A549 (cell line): ENCODE data around the gene CHTOP. TPM values are rescaled to one million over a fixed set of nuclear protein-coding genes. Genes with fewer than 3 reads are reported as not detected.
A peak's percentile ranks its signal among the peaks of the same experiment; 100 is the strongest.

Source experiments
- ATAC-seq, 2 experiments: fragments of 200-7000 bp in 1 of 2; fragments of >200 bp in 1 of 2; cut with Nextera tagmentation in 1 of 2; cut with Tn5 transposase in 1 of 2; 3 replicates each; pipeline versions ENCODE4 v1.8.0 to v1.9.1; 2018 to 2020; ENCODE audit warnings: mild to moderate bottlenecking in 1 of 2, moderate library complexity in 1 of 2
- CTCF ChIA-PET: fragments of 300-600 bp; sonication (Branson Sonifier 250); formaldehyde crosslinking; extraction: SDS; loops from one replicate; lab custom pipeline; 2021; ENCODE audit warnings: antibody characterized with exemption, inconsistent platforms; lab: Yijun Ruan, JAX
- POLR2A ChIA-PET: fragments of 350-600 bp; formaldehyde crosslinking; extraction: SDS; loops from one replicate; lab custom pipeline; 2021; ENCODE audit warnings: antibody characterized with exemption, inconsistent platforms; lab: Yijun Ruan, JAX
- DNase-seq, 2 experiments: peaks; one replicate each; pipeline versions ENCODE4 v3.0.0 to v3.0.0-alpha.2; 2011 to 2016; ENCODE audit warnings: low read depth in 1 of 2, low spot score in 1 of 2
- FAIRE-seq: peaks from 2 replicates; lab custom pipeline; 2011; peaks lifted over from hg19 to GRCh38; lab: Jason Lieb, UNC
- H3K27ac ChIP-seq, 2 experiments: fragments of >200 bp; sonication (Bioruptor Twin); formaldehyde crosslinking; 3 replicates each; pipeline ENCODE4 v1.5.1; 2016 to 2017
- H3K4me1 ChIP-seq: fragments of >200 bp; sonication (Bioruptor Twin); formaldehyde crosslinking; 3 replicates; pipeline ENCODE4 v1.6.1; 2016
- H3K4me2 ChIP-seq: fragments of >200 bp; sonication (Bioruptor Twin); formaldehyde crosslinking; 3 replicates; pipeline ENCODE4 v1.6.1; 2016
- H3K4me3 ChIP-seq: fragments of >200 bp; sonication (Bioruptor Twin); formaldehyde crosslinking; 3 replicates; pipeline ENCODE4 v1.5.1; 2016
- H3K9me3 ChIP-seq: fragments of >200 bp; sonication (Bioruptor Twin); formaldehyde crosslinking; 3 replicates; pipeline ENCODE4 v1.6.1; 2016
- CBX2 ChIP-seq: fragments of 200-600 bp; sonication (generic); IDR thresholded peaks from 2 replicates; pipeline ENCODE4 v1.6.1; 2016; ENCODE audit warnings: low read depth, mild to moderate bottlenecking, borderline replicate concordance
- EHF ChIP-seq: fragments of 250-450 bp; sonication (Bioruptor Pico); IDR thresholded peaks from 2 replicates; pipeline ENCODE4 v1.5.0; 2020; ENCODE audit warnings: mild to moderate bottlenecking
- EHMT2 ChIP-seq: fragments of 200-600 bp; sonication (generic); IDR thresholded peaks from 2 replicates; pipeline ENCODE4 v1.6.1; 2016; ENCODE audit warnings: antibody characterized with exemption, low read depth, mild to moderate bottlenecking, moderate library complexity
- GATA3 ChIP-seq: IDR thresholded peaks from 2 replicates; pipeline ENCODE4 v1.6.1; 2012; ENCODE audit warnings: borderline replicate concordance
- MAZ ChIP-seq: fragments of 150-350 bp; IDR thresholded peaks from 2 replicates; pipeline ENCODE4 v1.6.1; 2014; ENCODE audit warnings: antibody characterized with exemption, low read depth, low read length, borderline replicate concordance
- NR3C1 ChIP-seq: fragments of >200 bp; sonication (Bioruptor Twin); formaldehyde crosslinking; IDR thresholded peaks from 3 replicates; pipeline ENCODE4 v1.6.1; 2017
- PHF8 ChIP-seq: fragments of 200-600 bp; sonication (generic); IDR thresholded peaks from 2 replicates; pipeline ENCODE4 v1.6.1; 2016; ENCODE audit warnings: low read depth, mild to moderate bottlenecking, antibody characterized with exemption, moderate library complexity, borderline replicate concordance
- RCOR1 ChIP-seq: fragments of 150-350 bp; IDR thresholded peaks from 2 replicates; pipeline ENCODE4 v1.6.1; 2014; ENCODE audit warnings: antibody characterized with exemption, low read length, low read depth
- SMC3 ChIP-seq: fragments of >200 bp; sonication (Bioruptor Twin); formaldehyde crosslinking; IDR thresholded peaks from 3 replicates; pipeline ENCODE4 v1.6.1; 2018; ENCODE audit warnings: inconsistent platforms
- ZC3H11A ChIP-seq: fragments of 450-650 bp; IDR thresholded peaks from 2 replicates; pipeline ENCODE4 v1.6.1; 2014; ENCODE audit warnings: antibody characterized with exemption, mild to moderate bottlenecking
- ZFP36 ChIP-seq: fragments of 450-650 bp; IDR thresholded peaks from 2 replicates; pipeline ENCODE4 v1.6.1; 2014; ENCODE audit warnings: borderline replicate concordance; ENCODE audit not compliant: partially characterized antibody
- WGBS: methylation state at CpG from one replicate; pipeline ENCODE4 v1.1.6; 2017; ENCODE audit errors: missing lambda C conversion rate; 5-methylcytosine and 5-hydroxymethylcytosine counted together
- polyA plus RNA-seq, 4 experiments: library from polyadenylated mRNA; depleted of rRNA in 3 of 4; stranded (reverse); fragments of >200 nt; fragmentation: RNase III in 1 of 4; extraction: RNeasy Plus Mini Kit Qiagen cat#74134 plus additional on column Dnase treatment in 1 of 4; gene quantifications; 2 replicates in 3 of 4; 3 replicates in 1 of 4; pipeline ENCODE4 v1.2.3, GENCODE V29; 2011 to 2017
- TF ChIP-seq, protein P1 (sequence below): fragments of >200 bp; sonication (Bioruptor Twin); formaldehyde crosslinking; IDR thresholded peaks from 3 replicates; pipeline ENCODE4 v1.6.1; 2016
- TF ChIP-seq, protein P2 (sequence below): IDR thresholded peaks from 2 replicates; pipeline ENCODE4 v1.6.1; 2012; ENCODE audit warnings: low read depth, borderline replicate concordance
- TF ChIP-seq, protein P3 (sequence below): fragments of 450-650 bp; IDR thresholded peaks from 2 replicates; pipeline ENCODE4 v1.6.1; 2014; ENCODE audit warnings: antibody characterized with exemption

Gene CHTOP
- polyA plus RNA-seq, 2 of the 4 experiments (the other 2 are of a cell fraction): 79.2 to 98.1 TPM

DNA sequence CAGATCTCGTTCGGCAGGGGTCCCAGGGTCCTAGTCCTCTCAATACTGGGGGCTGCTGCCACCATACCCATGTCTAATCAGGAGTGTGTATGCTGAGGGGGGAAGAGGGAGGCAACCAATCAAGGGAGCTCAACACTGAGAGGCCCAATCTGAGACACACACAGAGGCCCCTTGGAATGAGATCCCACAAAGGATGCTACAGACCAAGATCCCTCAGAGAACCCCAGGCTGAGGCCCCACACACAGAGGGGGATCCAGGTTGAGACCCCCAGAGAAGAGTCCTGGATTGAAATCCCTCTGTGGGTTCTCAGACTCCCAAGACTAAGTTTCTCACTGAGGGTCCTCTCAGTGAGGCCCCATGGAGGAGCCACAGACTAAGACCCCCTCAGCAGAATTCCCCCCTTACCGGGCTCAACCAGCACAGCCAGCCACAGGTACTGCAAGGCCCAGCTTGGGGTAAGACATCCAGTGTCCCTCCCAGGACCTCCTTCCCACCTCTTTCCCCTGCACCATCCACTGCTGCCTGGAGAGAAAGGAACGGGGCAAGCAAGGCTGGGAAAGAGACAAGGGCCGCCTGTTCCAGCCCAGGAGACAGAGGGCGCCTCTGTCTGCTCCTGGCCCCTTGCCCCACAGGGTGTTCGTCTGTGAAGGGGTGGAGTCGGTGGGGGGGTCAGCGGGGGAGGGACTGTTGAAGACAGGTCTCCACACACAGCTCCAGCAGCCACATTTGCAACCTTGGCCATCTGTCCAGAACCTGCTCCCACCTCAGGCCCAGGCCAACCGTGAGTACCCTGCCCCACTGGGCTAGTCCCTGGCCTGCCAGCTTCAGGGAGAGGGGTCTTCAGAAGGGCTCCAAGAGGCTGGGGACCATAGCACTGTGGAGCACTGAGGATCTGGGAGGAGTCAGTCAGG, 5.9 kb upstream of the CHTOP start, which contains the start of gene S100A1:
S100A1 (plus strand) TSS at position 720 of the 912 bp plus-strand sequence. CDS start 2,088 bp downstream, outside the sequence.
- peak in 1 of 2 experiments; percentile 16 for ATAC-seq
- H3K27ac ChIP-seq: peak within 1 kb of the TSS; percentile 92
- DNase-seq: peak in 1 of 2 experiments; percentile 35
- H3K9me3 ChIP-seq: no peaks in the 10 kb centered on the region
- TF ChIP-seq ZFP36: no peak
- CTCF ChIA-PET: interaction anchor here (0.6 to 18.3 kb wide), 40 partner anchors 10 to 320 kb away, joined by 3 to 253 read pairs (median 8); partner anchors contain the start of genes ILF2, S100A14, S100A16 and S100A6
- WGBS: 58% methylated on average over 6 of the region's 10 CpGs
- H3K4me2 ChIP-seq: peak within 1 kb of the TSS; percentile 97
- H3K4me1 ChIP-seq: peaks cover 20% of the 10 kb centered on the region
- POLR2A ChIA-PET: interaction anchor here (0.7 to 2.9 kb wide), 16 partner anchors 9 to 107 kb away, joined by 3 to 39 read pairs (median 4); partner anchors contain the start of genes S100A14, S100A16 and S100A6
- FAIRE-seq: no peak
- H3K4me3 ChIP-seq: peak within 1 kb of the TSS; percentile 57

DNA sequence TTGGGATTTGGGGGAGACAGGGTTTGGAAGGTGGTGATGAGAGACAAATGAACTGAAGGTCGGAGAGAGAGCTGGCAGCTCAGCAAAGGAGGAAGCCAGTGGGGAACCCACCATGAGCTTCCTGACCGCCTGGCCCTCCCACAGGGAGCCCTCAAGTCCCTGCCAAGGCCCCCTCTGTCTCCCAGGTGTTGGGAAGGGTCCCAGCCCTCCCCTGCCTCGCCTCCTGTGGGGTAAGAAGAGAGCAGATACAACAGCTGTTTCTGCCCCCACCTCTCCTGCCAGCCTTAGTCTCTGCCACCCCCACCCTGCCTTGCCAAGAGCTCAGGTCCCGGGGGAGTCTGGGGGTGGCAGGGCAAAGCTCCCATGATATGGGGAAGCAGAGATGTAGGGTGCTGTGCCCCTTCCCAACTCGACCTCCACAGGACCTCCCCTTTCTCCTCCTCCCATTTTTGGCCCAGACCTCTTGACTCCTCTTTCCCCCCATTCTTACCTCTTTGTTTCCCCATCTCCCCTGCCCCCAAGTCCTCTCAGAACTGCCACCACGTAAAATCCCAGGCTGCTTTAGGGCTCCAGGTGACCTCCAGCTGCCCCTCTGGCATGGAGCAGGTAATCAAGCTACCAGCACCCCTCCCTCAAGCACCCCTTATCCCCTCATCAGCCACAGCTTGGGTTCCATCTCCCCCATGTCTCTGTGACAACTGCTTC, 5.1 kb upstream of the CHTOP start:
- Histone ChIP-seq H3K4me2 (no peak overlapping the region), H3K27ac (peak overlapping the region in 1 of 2 experiments; percentile 92; a peak in 3 of 6 replicates), H3K9me3 (no peaks in the 10 kb centered on the region), H3K4me3 (no peak overlapping the region), H3K4me1 (peaks cover 24% of the 10 kb centered on the region)
- no peak for FAIRE-seq
- ATAC-seq: no peak
- 63% methylated on average over 5 of the region's 6 CpGs for WGBS
- ChIA-PET POLR2A (interaction anchor here (2.9 kb wide), 1 partner anchor 12 kb away, joined by 13 read pairs; the partner anchor contains the start of gene S100A14), CTCF (interaction anchor here (0.6 to 18.3 kb wide), 20 partner anchors 12 to 277 kb away, joined by 3 to 253 read pairs (median 8); partner anchors contain the start of genes S100A14, S100A16 and S100A6)
- DNase-seq: no peak
- TF ChIP-seq PHF8: no peak
- TF ChIP-seq ZC3H11A: no peak
- TF ChIP-seq, protein P1, sequence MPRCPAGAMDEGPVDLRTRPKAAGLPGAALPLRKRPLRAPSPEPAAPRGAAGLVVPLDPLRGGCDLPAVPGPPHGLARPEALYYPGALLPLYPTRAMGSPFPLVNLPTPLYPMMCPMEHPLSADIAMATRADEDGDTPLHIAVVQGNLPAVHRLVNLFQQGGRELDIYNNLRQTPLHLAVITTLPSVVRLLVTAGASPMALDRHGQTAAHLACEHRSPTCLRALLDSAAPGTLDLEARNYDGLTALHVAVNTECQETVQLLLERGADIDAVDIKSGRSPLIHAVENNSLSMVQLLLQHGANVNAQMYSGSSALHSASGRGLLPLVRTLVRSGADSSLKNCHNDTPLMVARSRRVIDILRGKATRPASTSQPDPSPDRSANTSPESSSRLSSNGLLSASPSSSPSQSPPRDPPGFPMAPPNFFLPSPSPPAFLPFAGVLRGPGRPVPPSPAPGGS: no peak
- TF ChIP-seq, protein P2, sequence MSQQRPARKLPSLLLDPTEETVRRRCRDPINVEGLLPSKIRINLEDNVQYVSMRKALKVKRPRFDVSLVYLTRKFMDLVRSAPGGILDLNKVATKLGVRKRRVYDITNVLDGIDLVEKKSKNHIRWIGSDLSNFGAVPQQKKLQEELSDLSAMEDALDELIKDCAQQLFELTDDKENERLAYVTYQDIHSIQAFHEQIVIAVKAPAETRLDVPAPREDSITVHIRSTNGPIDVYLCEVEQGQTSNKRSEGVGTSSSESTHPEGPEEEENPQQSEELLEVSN: no peak
- TF ChIP-seq, protein P3, sequence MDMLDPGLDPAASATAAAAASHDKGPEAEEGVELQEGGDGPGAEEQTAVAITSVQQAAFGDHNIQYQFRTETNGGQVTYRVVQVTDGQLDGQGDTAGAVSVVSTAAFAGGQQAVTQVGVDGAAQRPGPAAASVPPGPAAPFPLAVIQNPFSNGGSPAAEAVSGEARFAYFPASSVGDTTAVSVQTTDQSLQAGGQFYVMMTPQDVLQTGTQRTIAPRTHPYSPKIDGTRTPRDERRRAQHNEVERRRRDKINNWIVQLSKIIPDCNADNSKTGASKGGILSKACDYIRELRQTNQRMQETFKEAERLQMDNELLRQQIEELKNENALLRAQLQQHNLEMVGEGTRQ: no peak
- no peak for TF ChIP-seq GATA3
- TF ChIP-seq EHMT2: no peak
- TF ChIP-seq, all 56 proteins: peak for 0

DNA sequence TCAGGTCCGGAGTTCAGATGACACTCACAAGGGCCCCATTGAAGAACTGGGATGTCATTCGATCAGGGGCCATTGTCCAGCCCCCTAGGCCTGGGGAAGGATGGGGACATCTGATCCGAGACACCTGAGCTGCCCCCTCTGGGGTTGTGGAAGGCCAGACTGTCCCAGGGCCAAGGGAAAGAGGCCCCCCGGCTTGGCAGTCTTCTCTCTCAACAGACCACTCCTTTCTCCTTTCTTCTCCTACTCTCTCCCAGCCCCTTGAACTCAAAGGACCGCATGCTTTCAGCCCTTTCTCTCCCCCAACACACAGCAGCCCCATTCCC, 4.6 kb upstream of the CHTOP start:
- H3K4me2 ChIP-seq: no peak overlapping the region
- H3K4me3 ChIP-seq: no peak overlapping the region
- no peak for ATAC-seq
- no peak overlapping the region; a peak in 1 of 6 replicates for H3K27ac ChIP-seq
- 86% methylated on average over 5 of the region's 5 CpGs for WGBS
- no peak for DNase-seq
- peaks cover 24% of the 10 kb centered on the region for H3K4me1 ChIP-seq
- ChIA-PET CTCF (interaction anchor here (0.7 to 18.3 kb wide), 10 partner anchors 11 to 277 kb away, joined by 3 to 253 read pairs (median 10); partner anchors contain the start of genes S100A14, S100A16 and S100A6), POLR2A (no interaction called here)
- FAIRE-seq: no peak
- TF ChIP-seq EHMT2: no peak
- TF ChIP-seq MAZ: no peak
- TF ChIP-seq CBX2: no peak
- H3K9me3 ChIP-seq: no peaks in the 10 kb centered on the region

DNA sequence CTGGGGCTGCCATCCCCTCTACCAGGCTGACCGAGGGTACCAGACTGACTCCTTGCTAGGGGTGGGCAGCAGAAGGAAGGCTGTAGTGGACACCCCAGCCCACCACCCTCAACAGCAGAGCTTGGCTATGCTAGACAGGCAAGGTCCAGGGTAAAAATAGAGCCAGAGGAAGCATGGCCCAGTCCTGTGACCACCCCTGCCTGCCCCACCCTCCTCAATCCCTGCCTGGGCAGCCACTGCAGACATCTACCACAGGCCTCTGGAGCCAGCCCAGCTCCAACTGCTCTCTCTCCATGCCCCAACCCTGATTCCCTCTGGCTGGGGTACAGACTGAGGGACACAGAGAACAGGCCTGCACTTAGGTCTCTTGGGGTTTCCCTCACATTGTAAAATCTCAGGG, 3.9 kb upstream of the CHTOP start:
- DNase-seq (no peak), ATAC-seq (no peak), FAIRE-seq (no peak)
- 89% methylated on average over 1 of the region's 1 CpG for WGBS
- TF ChIP-seq NR3C1 (no peak), RCOR1 (no peak), SMC3 (no peak), ZC3H11A (no peak), GATA3 (no peak), EHF (no peak)
- POLR2A ChIA-PET: no interaction called here
- H3K4me1 ChIP-seq: peaks cover 24% of the 10 kb centered on the region
- H3K9me3 ChIP-seq: no peaks in the 10 kb centered on the region
- CTCF ChIA-PET: interaction anchor here (0.9 to 18.3 kb wide), 9 partner anchors 14 to 278 kb away, joined by 3 to 253 read pairs (median 18); partner anchors contain the start of genes S100A14, S100A16 and S100A6
- no peak overlapping the region for H3K4me3 ChIP-seq
- H3K27ac ChIP-seq: peak overlapping the region in 1 of 2 experiments; percentile 13; a peak in 1 of 6 replicates
- H3K4me2 ChIP-seq: no peak overlapping the region
